ENCODE data around the gene NFILZ.

NFILZ gene

DNA sequence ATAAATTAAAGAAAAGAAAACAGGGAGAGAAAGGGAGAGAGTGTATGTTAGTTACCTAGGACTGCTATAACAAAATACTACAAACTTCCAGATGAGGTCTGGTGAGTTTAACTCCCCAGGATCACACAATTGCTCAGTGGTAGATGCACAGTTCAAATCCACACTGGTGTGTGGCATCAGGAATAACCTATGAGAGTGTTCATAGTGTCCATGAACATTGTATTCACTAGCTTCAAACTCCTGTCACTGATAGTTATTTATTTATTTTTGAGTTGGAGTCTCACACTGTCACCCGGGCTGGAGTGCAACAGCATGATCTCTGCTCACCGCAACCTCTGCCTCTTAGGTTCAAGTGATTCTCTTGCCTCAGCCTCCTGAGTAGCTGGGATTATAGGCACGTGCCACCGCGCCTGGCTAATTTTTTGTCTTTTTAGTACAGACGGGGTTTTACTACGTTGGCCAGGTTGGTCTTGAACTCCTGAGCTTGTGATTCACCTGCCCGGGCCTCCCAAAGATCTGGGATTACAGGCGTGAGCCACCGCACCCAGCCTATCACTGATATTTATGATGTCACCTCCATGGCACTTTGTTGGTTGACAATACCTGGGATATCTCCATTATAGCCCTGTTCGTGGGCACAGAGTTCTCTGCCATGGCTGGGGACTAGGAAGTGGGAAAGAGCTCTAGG is at the start of gene NFILZ:
Gene NFILZ (plus strand): TSS at position 638 of the 688 bp plus-strand sequence. CDS start 46,133 bp downstream, outside the sequence.
- no peak for TF ChIP-seq CTCF (IDR thresholded peaks at IDR 0.05; ENCODE audit: insufficient read depth, low read depth, low read length, missing control alignments)
- no peak within 1 kb of the TSS for H3K4me3 ChIP-seq (ENCODE audit: low read depth, low read length)
- no peak for DNase-seq (ENCODE audit: low read depth)

GRCh38 chr19:8580710-8581281 is 49.6 kb upstream of the NFILZ start:
- peak; percentile 85 for DNase-seq (ENCODE audit: low read depth)
- no peak overlapping the region for H3K4me3 ChIP-seq (ENCODE audit: low read depth, low read length)
- peak; percentile 99 for TF ChIP-seq CTCF (IDR thresholded peaks at IDR 0.05; ENCODE audit: insufficient read depth, low read depth, low read length, missing control alignments)

DNA sequence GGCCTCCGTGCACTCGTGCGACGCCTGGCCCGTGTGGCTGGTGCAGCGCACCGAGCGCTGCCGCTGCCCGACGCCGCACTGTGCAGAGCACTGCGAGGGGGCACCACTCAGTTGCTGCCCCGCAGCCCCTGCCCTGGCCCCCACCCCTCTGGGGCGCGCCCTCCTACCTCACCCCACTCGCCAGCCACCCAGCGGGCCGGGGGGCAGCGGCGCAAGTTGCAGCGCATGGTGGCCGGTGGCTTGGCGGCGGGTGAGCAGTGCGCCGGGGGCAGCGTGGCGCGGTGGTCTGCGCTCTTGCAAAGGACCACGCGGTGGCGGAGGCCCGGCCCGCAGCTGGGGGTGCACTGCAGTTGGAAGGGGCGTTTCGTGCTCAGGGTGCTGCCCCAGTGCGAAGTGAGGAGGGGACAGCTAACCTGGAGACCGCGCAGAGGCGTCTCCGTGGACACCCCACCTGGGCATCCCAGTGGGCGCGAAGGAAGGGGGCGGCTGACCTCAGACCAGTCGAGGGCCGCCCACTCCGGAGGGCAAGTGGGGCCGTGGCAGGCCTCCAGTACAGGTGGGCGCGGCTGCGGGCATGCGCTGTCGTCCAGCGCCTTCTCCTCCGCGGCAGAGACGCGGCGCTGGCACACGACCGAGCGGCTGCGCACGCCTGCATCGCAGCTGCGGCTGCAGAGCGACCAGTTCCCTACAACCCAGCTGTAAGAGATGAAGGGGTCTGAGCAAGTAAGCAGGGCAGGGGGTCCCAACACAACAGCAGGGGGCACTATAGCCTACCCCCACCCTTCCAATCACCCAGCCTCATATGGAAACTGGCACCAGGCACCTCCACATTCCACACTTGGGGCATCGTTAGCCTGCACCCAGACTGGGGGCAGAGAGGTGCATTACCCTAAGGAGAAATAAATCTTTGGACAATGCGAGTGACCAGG is 45.2 kb upstream of the NFILZ start:
- TF ChIP-seq CTCF (IDR thresholded peaks at IDR 0.05; ENCODE audit: insufficient read depth, low read depth, low read length, missing control alignments): no peak
- DNase-seq (ENCODE audit: low read depth): no peak
- H3K4me3 ChIP-seq (ENCODE audit: low read depth, low read length): no peak overlapping the region

- DNase-seq (ENCODE audit: low read depth): peak; percentile 64
- H3K4me3 ChIP-seq (ENCODE audit: low read depth, low read length): no peak overlapping the region
- peak; percentile 70 for TF ChIP-seq CTCF (IDR thresholded peaks at IDR 0.05; ENCODE audit: insufficient read depth, low read depth, low read length, missing control alignments)
Measured at GRCh38 chr19:8585894-8586750, 44.3 kb upstream of the NFILZ start.

GRCh38 chr19:8589177-8589714 is 41.2 kb upstream of the NFILZ start:
- DNase-seq (ENCODE audit: low read depth): no peak
- H3K4me3 ChIP-seq (ENCODE audit: low read depth, low read length): no peak overlapping the region
- no peak for TF ChIP-seq CTCF (IDR thresholded peaks at IDR 0.05; ENCODE audit: insufficient read depth, low read depth, low read length, missing control alignments)
